HEK293 (cell line): ENCODE measurements around the gene GNB3.

Experiments used
- CTCF ChIA-PET: fragments of 350-600 bp; formaldehyde crosslinking; extraction: SDS; loops from one replicate; lab custom pipeline; 2021; ENCODE audit warnings: antibody characterized with exemption; lab: Yijun Ruan, JAX
- POLR2A ChIA-PET: fragments of 300-600 bp; formaldehyde crosslinking; extraction: SDS; loops from one replicate; lab custom pipeline; 2020; ENCODE audit warnings: antibody characterized with exemption, inconsistent platforms; lab: Yijun Ruan, JAX
- H3K27ac ChIP-seq: fragments of 200-500 bp; sonication (Bioruptor generic); 2 replicates; pipeline ENCODE4 v1.5.1; 2014; ENCODE audit warnings: low read depth, low read length, control low read depth, inconsistent platforms; ENCODE audit errors: extremely low read depth
- H3K36me3 ChIP-seq, 2 experiments: fragments of 200-500 bp in 1 of 2; sonication (Bioruptor generic) in 1 of 2; 1 replicate in 1 of 2; 2 replicates in 1 of 2; pipeline ENCODE4 v1.5.1; 2014 to 2017; ENCODE audit warnings: inconsistent platforms in 2 of 2, low read length in 2 of 2; ENCODE audit not compliant: control insufficient read depth in 2 of 2, insufficient read depth in 1 of 2
- H3K4me1 ChIP-seq: fragments of 200-500 bp; sonication (Bioruptor generic); 2 replicates; pipeline ENCODE4 v1.5.1; 2014; ENCODE audit warnings: mild to moderate bottlenecking, low read length, inconsistent platforms; ENCODE audit not compliant: control insufficient read depth, insufficient read depth
- H3K4me3 ChIP-seq: 2 replicates; pipeline ENCODE4 v1.5.1; 2011; ENCODE audit warnings: low read depth, mild to moderate bottlenecking, control low read depth, low read length, moderate library complexity
- H3K9me3 ChIP-seq: fragments of 200-500 bp; sonication (Bioruptor generic); 2 replicates; pipeline ENCODE4 v1.5.1; 2014; ENCODE audit warnings: low read depth, low read length, inconsistent platforms; ENCODE audit not compliant: control insufficient read depth, insufficient read depth
- BCL11B ChIP-seq: fragments of 450-650 bp; formaldehyde crosslinking; IDR thresholded peaks from 2 replicates; pipeline ENCODE4 v1.5.1; 2016; ENCODE audit warnings: low read depth, missing biosample characterization, missing genetic modification characterization
- GLIS1 ChIP-seq: fragments of 450-650 bp; formaldehyde crosslinking; IDR thresholded peaks from 2 replicates; pipeline ENCODE4 v1.5.1; 2016; ENCODE audit warnings: missing biosample characterization, missing genetic modification characterization
- HOXA7 ChIP-seq: sonication (generic); formaldehyde crosslinking; IDR thresholded peaks from 2 replicates; pipeline ENCODE4 v1.8.1; 2022; ENCODE audit warnings: missing genetic modification reagents, borderline replicate concordance
- OSR2 ChIP-seq: fragments of 450-650 bp; formaldehyde crosslinking; IDR thresholded peaks from 2 replicates; pipeline ENCODE4 v1.5.1; 2016; ENCODE audit warnings: missing biosample characterization, missing genetic modification characterization
- SALL2 ChIP-seq: fragments of 450-650 bp; formaldehyde crosslinking; IDR thresholded peaks from 2 replicates; pipeline ENCODE4 v1.5.0; 2017; ENCODE audit warnings: missing biosample characterization, mild to moderate bottlenecking, missing genetic modification characterization, borderline replicate concordance
- SP7 ChIP-seq: fragments of 450-650 bp; formaldehyde crosslinking; IDR thresholded peaks from 2 replicates; pipeline ENCODE4 v1.5.1; 2016; ENCODE audit warnings: missing biosample characterization, missing genetic modification characterization
- ZBTB11 ChIP-seq: fragments of 450-650 bp; formaldehyde crosslinking; conservative IDR thresholded peaks from 2 replicates; pipeline ENCODE4 v1.5.1; 2016; ENCODE audit warnings: low read depth, missing biosample characterization, missing genetic modification characterization
- ZBTB26 ChIP-seq: fragments of 450-650 bp; formaldehyde crosslinking; optimal IDR thresholded peaks from 2 replicates; pipeline ENCODE3; 2016; ENCODE audit warnings: missing biosample characterization, mild to moderate bottlenecking, missing genetic modification characterization
- ZBTB6 ChIP-seq: fragments of 450-650 bp; formaldehyde crosslinking; IDR thresholded peaks from 2 replicates; pipeline ENCODE4 v1.5.1; 2017; ENCODE audit warnings: missing biosample characterization, missing genetic modification characterization
- ZNF10 ChIP-seq: fragments of 450-650 bp; formaldehyde crosslinking; IDR thresholded peaks from 2 replicates; pipeline ENCODE4 v1.5.1; 2017; ENCODE audit warnings: missing biosample characterization, missing genetic modification characterization
- ZNF202 ChIP-seq: fragments of 450-650 bp; formaldehyde crosslinking; IDR thresholded peaks from 2 replicates; pipeline ENCODE4 v1.5.1; 2016; ENCODE audit warnings: missing biosample characterization, missing genetic modification characterization, borderline replicate concordance
- ZNF366 ChIP-seq: fragments of 450-650 bp; formaldehyde crosslinking; conservative IDR thresholded peaks from 2 replicates; pipeline ENCODE4 v1.5.1; 2016; ENCODE audit warnings: missing biosample characterization, missing genetic modification characterization
- ZNF426 ChIP-seq: fragments of 450-650 bp; formaldehyde crosslinking; IDR thresholded peaks from 2 replicates; pipeline ENCODE4 v1.5.1; 2017; ENCODE audit warnings: missing biosample characterization, missing genetic modification characterization, mild to moderate bottlenecking, inconsistent platforms, moderate library complexity
- ZNF473 ChIP-seq: fragments of 450-650 bp; formaldehyde crosslinking; IDR thresholded peaks from 2 replicates; pipeline ENCODE4 v1.5.1; 2017; ENCODE audit warnings: missing biosample characterization, missing genetic modification characterization
- ZNF501 ChIP-seq: fragments of 450-650 bp; formaldehyde crosslinking; IDR thresholded peaks from 2 replicates; pipeline ENCODE4 v1.5.1; 2016; ENCODE audit warnings: missing biosample characterization, missing genetic modification characterization
- ZNF521 ChIP-seq: fragments of 450-650 bp; formaldehyde crosslinking; IDR thresholded peaks from 2 replicates; pipeline ENCODE4 v1.5.1; 2017; ENCODE audit warnings: missing biosample characterization, mild to moderate bottlenecking, missing genetic modification characterization
- ZNF549 ChIP-seq: fragments of 450-650 bp; IDR thresholded peaks from 2 replicates; pipeline ENCODE4 v1.5.1; 2018; ENCODE audit warnings: missing biosample characterization, missing genetic modification characterization, mild to moderate bottlenecking, inconsistent platforms, moderate library complexity
- ZNF571 ChIP-seq: fragments of 450-650 bp; formaldehyde crosslinking; IDR thresholded peaks from 2 replicates; pipeline ENCODE4 v1.5.0; 2017; ENCODE audit warnings: missing biosample characterization, missing genetic modification characterization
- ZNF629 ChIP-seq: fragments of 450-650 bp; formaldehyde crosslinking; IDR thresholded peaks from 2 replicates; pipeline ENCODE4 v1.5.1; 2017; ENCODE audit warnings: missing biosample characterization, missing genetic modification characterization
- ZNF639 ChIP-seq: fragments of 450-650 bp; formaldehyde crosslinking; IDR thresholded peaks from 2 replicates; pipeline ENCODE4 v1.5.1; 2016; ENCODE audit warnings: missing biosample characterization, missing genetic modification characterization
- ZNF777 ChIP-seq: fragments of 450-650 bp; formaldehyde crosslinking; IDR thresholded peaks from 2 replicates; pipeline ENCODE4 v1.5.1; 2017; ENCODE audit warnings: missing biosample characterization, missing genetic modification characterization, borderline replicate concordance
- ZNF785 ChIP-seq: fragments of 450-650 bp; formaldehyde crosslinking; IDR thresholded peaks from 2 replicates; pipeline ENCODE4 v1.5.1; 2016; ENCODE audit warnings: missing biosample characterization, missing genetic modification characterization
- ZNF830 ChIP-seq: fragments of 450-650 bp; IDR thresholded peaks from 2 replicates; pipeline ENCODE4 v1.5.0; 2018; ENCODE audit warnings: missing biosample characterization, missing genetic modification characterization, low read depth, mild to moderate bottlenecking, moderate library complexity
- ZSCAN4 ChIP-seq: fragments of 450-650 bp; formaldehyde crosslinking; IDR thresholded peaks from 2 replicates; pipeline ENCODE4 v1.5.1; 2017; ENCODE audit warnings: missing biosample characterization, missing genetic modification characterization

The GNB3 gene

GRCh38 chr12:6807170-6807569 is 33.6 kb upstream of the GNB3 start:
- TF ChIP-seq ZNF639 (tag by site-specific recombination), result 0 out of 2 replicates have a peak, but pooled peaks have one; percentile 25
- TF ChIP-seq ZNF473, result no peak
- no peak for TF ChIP-seq ZNF549 (tag by site-specific recombination)
- TF ChIP-seq ZNF777, result no peak
- TF ChIP-seq ZBTB26 (tag by site-specific recombination), result no peak
- no peak for TF ChIP-seq ZBTB6
- TF ChIP-seq ZNF501, result no peak
- TF ChIP-seq ZNF521 (tag by site-specific recombination), result no peak
- TF ChIP-seq ZNF785 (tag by site-specific recombination), result no peak
- TF ChIP-seq SALL2 (tag by site-specific recombination), result no peak
- TF ChIP-seq ZNF571, result no peak
- no peak for TF ChIP-seq BCL11B (tag by site-specific recombination)
- TF ChIP-seq ZNF366 (tag by site-specific recombination), result no peak
- TF ChIP-seq HOXA7, result no peak
- peak; percentile 94 for TF ChIP-seq ZNF10 (tag by site-specific recombination)
- TF ChIP-seq ZNF202, result no peak
- no peak for TF ChIP-seq ZSCAN4
- 0 out of 2 replicates have a peak, but pooled peaks have one; percentile 10 for TF ChIP-seq OSR2
- TF ChIP-seq ZNF426 (tag by site-specific recombination), result no peak
- peak; percentile 51; the same call in 1 of the 2 replicates for TF ChIP-seq ZNF629 (tag by site-specific recombination)
- TF ChIP-seq SP7 (tag by site-specific recombination), result 0 out of 2 replicates have a peak, but pooled peaks have one; percentile 27
- Histone ChIP-seq H3K27ac (no peak overlapping the region), H3K9me3 (no peaks in the 10 kb centered on the region), H3K36me3 (no peaks in the 10 kb centered on the region), H3K4me3 (no peak overlapping the region), H3K4me1 (no peaks in the 10 kb centered on the region)
- ChIA-PET POLR2A (interaction anchor here (0.7 kb wide), 1 partner anchor 19 kb away, joined by 6 read pairs; no protein-coding TSS in a partner anchor), CTCF (interaction anchor here (0.9 to 2.5 kb wide), 2 partner anchors 18 to 29 kb away, joined by 5 to 8 read pairs; no protein-coding TSS in a partner anchor)

- Histone ChIP-seq H3K27ac (no peak overlapping the region), H3K36me3 (no peaks in the 10 kb centered on the region), H3K4me1 (no peaks in the 10 kb centered on the region), H3K9me3 (no peaks in the 10 kb centered on the region), H3K4me3 (no peak overlapping the region)
- TF ChIP-seq ZBTB11 (tag by site-specific recombination) (no peak), ZNF830 (tag by site-specific recombination) (no peak), GLIS1 (tag by site-specific recombination) (no peak), ZBTB26 (tag by site-specific recombination) (no peak)
- ChIA-PET CTCF (interaction anchor here (0.7 to 2.5 kb wide), 5 partner anchors 17 to 74 kb away, joined by 3 to 8 read pairs (median 4); no protein-coding TSS in a partner anchor), POLR2A (no interaction called here)
Observed at GRCh38 chr12:6809056-6809455, 31.7 kb upstream of the GNB3 start.
